ENCODE measurements around the gene GABPB2. TPM values are rescaled to one million over a fixed set of nuclear protein-coding genes. Genes with fewer than 3 reads are reported as not detected.
A peak's percentile ranks its signal among the peaks of the same experiment; 100 is the strongest.
"Not testable (repeated sequence)": the region's sequence is repeated elsewhere in the genome, so short reads cannot be mapped to it uniquely, and the experiment has no call there.

The GABPB2 gene
- total RNA-seq, 1 donor from 2014 or later, result 10.8 TPM

DNA sequence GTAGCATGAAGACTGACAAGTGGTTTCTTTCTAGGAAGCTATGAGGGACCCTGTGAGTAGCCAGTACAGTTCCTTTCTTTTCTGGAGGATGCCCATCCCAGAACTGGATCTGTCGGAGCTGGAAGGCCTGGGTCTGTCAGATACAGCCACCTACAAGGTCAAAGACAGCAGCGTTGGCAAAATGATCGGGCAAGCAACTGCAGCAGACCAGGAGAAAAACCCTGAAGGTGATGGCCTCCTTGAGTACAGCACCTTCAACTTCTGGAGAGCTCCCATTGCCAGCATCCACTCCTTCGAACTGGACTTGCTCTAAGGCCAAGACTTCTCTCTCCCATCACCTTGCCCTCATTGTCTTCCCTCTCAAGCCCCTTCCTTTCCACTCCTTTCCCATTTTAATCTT, 3.4 kb upstream of the GABPB2 start:
- no peaks in the 10 kb centered on the region for H3K36me3 ChIP-seq (ENCODE audit: control insufficient read depth, insufficient read depth, low read length)
- TF ChIP-seq, protein P1, sequence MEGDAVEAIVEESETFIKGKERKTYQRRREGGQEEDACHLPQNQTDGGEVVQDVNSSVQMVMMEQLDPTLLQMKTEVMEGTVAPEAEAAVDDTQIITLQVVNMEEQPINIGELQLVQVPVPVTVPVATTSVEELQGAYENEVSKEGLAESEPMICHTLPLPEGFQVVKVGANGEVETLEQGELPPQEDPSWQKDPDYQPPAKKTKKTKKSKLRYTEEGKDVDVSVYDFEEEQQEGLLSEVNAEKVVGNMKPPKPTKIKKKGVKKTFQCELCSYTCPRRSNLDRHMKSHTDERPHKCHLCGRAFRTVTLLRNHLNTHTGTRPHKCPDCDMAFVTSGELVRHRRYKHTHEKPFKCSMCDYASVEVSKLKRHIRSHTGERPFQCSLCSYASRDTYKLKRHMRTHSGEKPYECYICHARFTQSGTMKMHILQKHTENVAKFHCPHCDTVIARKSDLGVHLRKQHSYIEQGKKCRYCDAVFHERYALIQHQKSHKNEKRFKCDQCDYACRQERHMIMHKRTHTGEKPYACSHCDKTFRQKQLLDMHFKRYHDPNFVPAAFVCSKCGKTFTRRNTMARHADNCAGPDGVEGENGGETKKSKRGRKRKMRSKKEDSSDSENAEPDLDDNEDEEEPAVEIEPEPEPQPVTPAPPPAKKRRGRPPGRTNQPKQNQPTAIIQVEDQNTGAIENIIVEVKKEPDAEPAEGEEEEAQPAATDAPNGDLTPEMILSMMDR (IDR thresholded peaks at IDR 0.05; ENCODE audit: insufficient read depth, low read length, severe bottlenecking), result no peak
- no peak for FAIRE-seq
- no peaks in the 10 kb centered on the region for H3K27me3 ChIP-seq (ENCODE audit: control insufficient read depth, insufficient read depth, low read length)
- DNase-seq (ENCODE audit: low read depth), result no peak
- no peak overlapping the region for H3K4me3 ChIP-seq (ENCODE audit: low read depth, low read length)

DNA sequence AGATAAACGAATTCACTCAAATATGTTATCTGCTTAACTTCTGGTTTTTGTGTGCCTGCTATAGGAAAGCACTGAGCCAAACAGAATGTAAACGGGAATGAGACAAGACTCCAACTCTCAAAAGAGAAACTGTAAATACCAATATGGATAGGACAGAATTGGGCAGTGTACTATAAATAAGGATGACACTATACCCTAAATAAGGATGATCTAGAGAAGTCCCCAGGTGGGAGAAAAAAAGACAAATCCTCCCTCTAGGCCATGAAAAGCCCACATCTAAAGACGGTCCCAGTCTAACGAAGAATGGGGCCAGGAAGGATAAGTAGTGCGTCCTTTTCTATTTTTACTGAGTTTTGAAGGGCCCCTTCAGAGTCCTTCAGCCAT, 1.5 kb upstream of the GABPB2 start:
- TF ChIP-seq, protein P1 (IDR thresholded peaks at IDR 0.05; ENCODE audit: insufficient read depth, low read length, severe bottlenecking), result no peak
- DNase-seq (ENCODE audit: low read depth), result no peak
- Histone ChIP-seq H3K36me3 (ENCODE audit: control insufficient read depth, insufficient read depth, low read length) (no peaks in the 10 kb centered on the region), H3K27me3 (ENCODE audit: control insufficient read depth, insufficient read depth, low read length) (no peaks in the 10 kb centered on the region), H3K4me3 (ENCODE audit: low read depth, low read length) (no peak overlapping the region)
- FAIRE-seq, result no peak

DNA sequence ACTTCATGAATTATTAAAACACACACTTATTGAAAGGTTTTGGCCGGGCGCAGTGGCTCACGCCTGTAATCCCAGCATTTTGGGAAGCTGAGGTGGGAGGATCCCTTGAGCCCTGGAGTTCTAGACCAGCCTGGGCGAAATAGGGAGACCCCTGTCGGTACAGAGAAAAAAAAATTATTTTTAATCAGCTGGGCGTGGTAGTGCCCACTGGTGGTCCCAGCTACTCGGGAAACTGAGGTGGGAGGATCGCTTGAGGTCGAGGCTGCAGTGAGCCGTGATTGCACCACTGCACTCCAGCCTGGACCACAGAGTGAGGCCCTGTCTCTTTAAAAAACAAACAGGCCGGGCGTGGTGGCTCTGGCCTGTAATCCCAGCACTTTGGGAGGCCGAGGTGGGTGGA, 1.7 kb downstream of the GABPB2 start:
- H3K36me3 ChIP-seq (ENCODE audit: control insufficient read depth, insufficient read depth, low read length), result no peaks in the 10 kb centered on the region
- H3K4me3 ChIP-seq (ENCODE audit: low read depth, low read length), result no peak overlapping the region
- TF ChIP-seq, protein P1 (IDR thresholded peaks at IDR 0.05; ENCODE audit: insufficient read depth, low read length, severe bottlenecking), result no peak
- no peaks in the 10 kb centered on the region for H3K27me3 ChIP-seq (ENCODE audit: control insufficient read depth, insufficient read depth, low read length)
- FAIRE-seq (no peak), DNase-seq (ENCODE audit: low read depth) (no peak)

DNA sequence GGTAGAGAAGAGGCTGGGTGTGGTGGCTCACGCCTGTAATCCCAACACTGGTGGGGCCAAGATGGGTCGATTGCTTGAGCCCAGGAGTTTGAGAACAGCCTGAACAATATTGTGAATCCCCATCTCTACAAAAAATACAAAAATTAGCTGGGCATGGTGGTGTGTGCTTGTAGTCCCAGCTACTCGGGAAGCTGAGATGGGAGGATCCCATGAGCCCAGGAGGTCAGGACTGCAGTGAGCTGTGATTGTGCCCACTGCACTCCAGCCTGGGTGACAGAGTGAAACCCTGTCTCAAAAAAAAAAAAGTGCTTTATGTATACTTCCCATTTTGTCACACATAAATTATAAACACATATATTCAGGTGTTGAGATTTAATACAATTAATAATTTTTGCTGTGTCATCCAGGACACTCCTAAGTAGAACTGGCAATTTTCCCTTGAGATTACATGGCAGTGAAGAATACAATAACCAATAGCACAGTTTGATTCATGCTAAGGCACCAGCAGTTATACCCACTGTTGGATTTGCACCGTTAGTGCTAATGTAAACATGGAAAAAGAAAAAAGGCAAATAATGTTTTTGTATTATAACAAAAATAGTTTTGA, 15.5 kb downstream of the GABPB2 start:
- no peaks in the 10 kb centered on the region for H3K36me3 ChIP-seq (ENCODE audit: control insufficient read depth, insufficient read depth, low read length)
- DNase-seq (ENCODE audit: low read depth) (no peak), FAIRE-seq (no peak)
- no peaks in the 10 kb centered on the region for H3K27me3 ChIP-seq (ENCODE audit: control insufficient read depth, insufficient read depth, low read length)
- TF ChIP-seq, protein P1 (IDR thresholded peaks at IDR 0.05; ENCODE audit: insufficient read depth, low read length, severe bottlenecking), result no peak
- H3K4me3 ChIP-seq (ENCODE audit: low read depth, low read length), result no peak overlapping the region

DNA sequence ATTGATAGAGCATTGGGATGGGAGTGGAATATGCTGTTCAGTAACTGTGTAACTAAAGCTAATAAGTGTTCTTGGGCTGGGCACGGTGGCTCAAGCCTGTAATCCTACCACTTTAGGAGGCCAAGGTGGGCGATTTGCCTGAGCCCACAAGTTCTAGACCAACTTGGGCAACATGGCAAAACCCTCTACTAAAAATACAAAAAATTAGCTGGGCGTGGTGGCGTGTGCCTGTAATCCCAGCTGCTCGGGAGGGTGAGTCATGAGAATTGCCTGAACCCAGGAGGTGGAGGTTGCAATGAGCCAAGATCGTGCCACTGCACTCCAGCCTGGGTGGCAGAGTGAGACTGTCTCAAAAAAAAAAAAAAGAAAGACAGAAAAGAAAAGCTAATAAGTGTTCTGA, 26.9 kb downstream of the GABPB2 start:
- not testable (repeated sequence) for H3K27me3 ChIP-seq (ENCODE audit: control insufficient read depth, insufficient read depth, low read length)

DNA sequence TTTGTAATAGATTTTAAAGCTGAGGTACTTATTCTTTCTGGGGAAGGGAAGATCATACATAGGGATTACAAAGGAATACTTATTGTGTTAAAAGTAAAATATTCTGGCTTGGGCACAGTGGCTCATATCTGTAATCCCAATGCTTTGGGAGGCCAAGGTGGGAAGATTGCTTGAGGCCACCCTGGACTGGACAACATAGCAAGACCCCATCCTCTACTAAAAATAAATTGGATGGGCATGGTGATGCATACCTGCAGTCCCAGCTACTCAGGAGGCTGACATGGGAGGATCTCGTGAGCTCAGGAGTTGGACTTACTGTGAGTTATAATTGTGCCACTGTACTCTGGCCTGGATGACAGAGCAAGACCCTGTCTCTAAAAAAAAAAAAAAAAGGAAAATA, 27.6 kb downstream of the GABPB2 start:
- H3K4me3 ChIP-seq (ENCODE audit: low read depth, low read length), result no peak overlapping the region
- H3K27me3 ChIP-seq (ENCODE audit: control insufficient read depth, insufficient read depth, low read length), result no peaks in the 10 kb centered on the region
- H3K36me3 ChIP-seq (ENCODE audit: control insufficient read depth, insufficient read depth, low read length), result no peaks in the 10 kb centered on the region
- DNase-seq (ENCODE audit: low read depth) (no peak), FAIRE-seq (no peak)
- TF ChIP-seq, protein P1 (IDR thresholded peaks at IDR 0.05; ENCODE audit: insufficient read depth, low read length, severe bottlenecking), result no peak

More for the DNA sequence above, 26.9 kb downstream of the GABPB2 start:
- not testable (repeated sequence) for H3K36me3 ChIP-seq (ENCODE audit: control insufficient read depth, insufficient read depth, low read length); H3K4me3 ChIP-seq (ENCODE audit: low read depth, low read length); FAIRE-seq
- peak; percentile 31 for DNase-seq (ENCODE audit: low read depth)

Data from bronchial epithelial cell (primary cell).